ENCODE data around the gene SULT6B1.
A peak's percentile ranks its signal among the peaks of the same experiment; 100 is the strongest.

- TF ChIP-seq RFX5 (IDR thresholded peaks at IDR 0.05) (no peak), EP300 (IDR thresholded peaks at IDR 0.05) (no peak), KDM1A (IDR thresholded peaks at IDR 0.05; ENCODE audit: low read depth) (no peak), CTCF (IDR thresholded peaks at IDR 0.05) (no peak), EHMT2 (IDR thresholded peaks at IDR 0.05; ENCODE audit: low read depth) (no peak), TP53 (CRISPR knock-in tag; IDR thresholded peaks at IDR 0.05) (no peak), RNF2 (IDR thresholded peaks at IDR 0.05; ENCODE audit: borderline replicate concordance, low read depth) (no peak), NFE2L2 (conservative IDR thresholded peaks at IDR 0.05; ENCODE audit: low read length) (no peak), RAD21 (conservative IDR thresholded peaks at IDR 0.05 in 1 of 2, IDR thresholded peaks at IDR 0.05 in 1 of 2) (peak in 1 of 2 experiments; percentile 30; a peak in 1 of 5 replicates), POLR2A (IDR thresholded peaks at IDR 0.05; ENCODE audit: low read length) (no peak), CBX2 (IDR thresholded peaks at IDR 0.05; ENCODE audit: borderline replicate concordance, low read depth) (no peak), EHF (CRISPR knock-in tag; IDR thresholded peaks at IDR 0.05) (no peak)
These were observed 8.3 kb downstream of the SULT6B1 start for GRCh38 chr2:37180006-37180639.

Measured in A549 (cell line).